ENCODE results near the gene DENND1A.

- TF ChIP-seq, protein P1, sequence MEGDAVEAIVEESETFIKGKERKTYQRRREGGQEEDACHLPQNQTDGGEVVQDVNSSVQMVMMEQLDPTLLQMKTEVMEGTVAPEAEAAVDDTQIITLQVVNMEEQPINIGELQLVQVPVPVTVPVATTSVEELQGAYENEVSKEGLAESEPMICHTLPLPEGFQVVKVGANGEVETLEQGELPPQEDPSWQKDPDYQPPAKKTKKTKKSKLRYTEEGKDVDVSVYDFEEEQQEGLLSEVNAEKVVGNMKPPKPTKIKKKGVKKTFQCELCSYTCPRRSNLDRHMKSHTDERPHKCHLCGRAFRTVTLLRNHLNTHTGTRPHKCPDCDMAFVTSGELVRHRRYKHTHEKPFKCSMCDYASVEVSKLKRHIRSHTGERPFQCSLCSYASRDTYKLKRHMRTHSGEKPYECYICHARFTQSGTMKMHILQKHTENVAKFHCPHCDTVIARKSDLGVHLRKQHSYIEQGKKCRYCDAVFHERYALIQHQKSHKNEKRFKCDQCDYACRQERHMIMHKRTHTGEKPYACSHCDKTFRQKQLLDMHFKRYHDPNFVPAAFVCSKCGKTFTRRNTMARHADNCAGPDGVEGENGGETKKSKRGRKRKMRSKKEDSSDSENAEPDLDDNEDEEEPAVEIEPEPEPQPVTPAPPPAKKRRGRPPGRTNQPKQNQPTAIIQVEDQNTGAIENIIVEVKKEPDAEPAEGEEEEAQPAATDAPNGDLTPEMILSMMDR (IDR thresholded peaks at IDR 0.05), result no peak
- no peak for TF ChIP-seq POLR2AphosphoS5 (IDR thresholded peaks at IDR 0.05; ENCODE audit: low read depth, low read length)
Observed at GRCh38 chr9:123660691-123661466, 269.0 kb downstream of the DENND1A start.
